ENCODE results near the gene IGF1R. TPM values are rescaled to one million over a fixed set of nuclear protein-coding genes. Genes with fewer than 3 reads are reported as not detected.

IGF1R gene
- total RNA-seq, 1 experiment from 2014 or later = 125 TPM

- TF ChIP-seq HMGXB4 (CRISPR knock-in tag; IDR thresholded peaks at IDR 0.05) = no peak
- TF ChIP-seq, protein P1, sequence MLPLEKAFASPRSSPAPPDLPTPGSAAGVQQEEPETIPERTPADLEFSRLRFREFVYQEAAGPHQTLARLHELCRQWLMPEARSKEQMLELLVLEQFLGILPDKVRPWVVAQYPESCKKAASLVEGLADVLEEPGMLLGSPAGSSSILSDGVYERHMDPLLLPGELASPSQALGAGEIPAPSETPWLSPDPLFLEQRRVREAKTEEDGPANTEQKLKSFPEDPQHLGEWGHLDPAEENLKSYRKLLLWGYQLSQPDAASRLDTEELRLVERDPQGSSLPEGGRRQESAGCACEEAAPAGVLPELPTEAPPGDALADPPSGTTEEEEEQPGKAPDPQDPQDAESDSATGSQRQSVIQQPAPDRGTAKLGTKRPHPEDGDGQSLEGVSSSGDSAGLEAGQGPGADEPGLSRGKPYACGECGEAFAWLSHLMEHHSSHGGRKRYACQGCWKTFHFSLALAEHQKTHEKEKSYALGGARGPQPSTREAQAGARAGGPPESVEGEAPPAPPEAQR (CRISPR knock-in tag; IDR thresholded peaks at IDR 0.05) = no peak
- no peak for TF ChIP-seq JAZF1 (CRISPR knock-in tag; IDR thresholded peaks at IDR 0.05)
- TF ChIP-seq, protein P2, sequence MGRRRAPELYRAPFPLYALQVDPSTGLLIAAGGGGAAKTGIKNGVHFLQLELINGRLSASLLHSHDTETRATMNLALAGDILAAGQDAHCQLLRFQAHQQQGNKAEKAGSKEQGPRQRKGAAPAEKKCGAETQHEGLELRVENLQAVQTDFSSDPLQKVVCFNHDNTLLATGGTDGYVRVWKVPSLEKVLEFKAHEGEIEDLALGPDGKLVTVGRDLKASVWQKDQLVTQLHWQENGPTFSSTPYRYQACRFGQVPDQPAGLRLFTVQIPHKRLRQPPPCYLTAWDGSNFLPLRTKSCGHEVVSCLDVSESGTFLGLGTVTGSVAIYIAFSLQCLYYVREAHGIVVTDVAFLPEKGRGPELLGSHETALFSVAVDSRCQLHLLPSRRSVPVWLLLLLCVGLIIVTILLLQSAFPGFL (CRISPR knock-in tag; IDR thresholded peaks at IDR 0.05; ENCODE audit: borderline replicate concordance) = no peak
- TF ChIP-seq SP1 (CRISPR knock-in tag; conservative IDR thresholded peaks at IDR 0.05) = no peak
- TF ChIP-seq, protein P3, sequence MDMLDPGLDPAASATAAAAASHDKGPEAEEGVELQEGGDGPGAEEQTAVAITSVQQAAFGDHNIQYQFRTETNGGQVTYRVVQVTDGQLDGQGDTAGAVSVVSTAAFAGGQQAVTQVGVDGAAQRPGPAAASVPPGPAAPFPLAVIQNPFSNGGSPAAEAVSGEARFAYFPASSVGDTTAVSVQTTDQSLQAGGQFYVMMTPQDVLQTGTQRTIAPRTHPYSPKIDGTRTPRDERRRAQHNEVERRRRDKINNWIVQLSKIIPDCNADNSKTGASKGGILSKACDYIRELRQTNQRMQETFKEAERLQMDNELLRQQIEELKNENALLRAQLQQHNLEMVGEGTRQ (CRISPR knock-in tag; IDR thresholded peaks at IDR 0.05) = no peak
- TF ChIP-seq RORB (CRISPR knock-in tag; IDR thresholded peaks at IDR 0.05) = no peak
- TF ChIP-seq NR2C2 (CRISPR knock-in tag; IDR thresholded peaks at IDR 0.05) = no peak
- TF ChIP-seq FOXJ3 (CRISPR knock-in tag; IDR thresholded peaks at IDR 0.05; ENCODE audit: borderline replicate concordance) = no peak
- TF ChIP-seq ZNF263 (CRISPR knock-in tag; IDR thresholded peaks at IDR 0.05; ENCODE audit: low read depth) = no peak
Measured at GRCh38 chr15:98745650-98746374, 97.5 kb downstream of the IGF1R start (continued).

GRCh38 chr15:98746375-98747155, 98.2 kb downstream of the IGF1R start:
- POLR2A ChIA-PET = no interaction called here
- TF ChIP-seq, protein P4, sequence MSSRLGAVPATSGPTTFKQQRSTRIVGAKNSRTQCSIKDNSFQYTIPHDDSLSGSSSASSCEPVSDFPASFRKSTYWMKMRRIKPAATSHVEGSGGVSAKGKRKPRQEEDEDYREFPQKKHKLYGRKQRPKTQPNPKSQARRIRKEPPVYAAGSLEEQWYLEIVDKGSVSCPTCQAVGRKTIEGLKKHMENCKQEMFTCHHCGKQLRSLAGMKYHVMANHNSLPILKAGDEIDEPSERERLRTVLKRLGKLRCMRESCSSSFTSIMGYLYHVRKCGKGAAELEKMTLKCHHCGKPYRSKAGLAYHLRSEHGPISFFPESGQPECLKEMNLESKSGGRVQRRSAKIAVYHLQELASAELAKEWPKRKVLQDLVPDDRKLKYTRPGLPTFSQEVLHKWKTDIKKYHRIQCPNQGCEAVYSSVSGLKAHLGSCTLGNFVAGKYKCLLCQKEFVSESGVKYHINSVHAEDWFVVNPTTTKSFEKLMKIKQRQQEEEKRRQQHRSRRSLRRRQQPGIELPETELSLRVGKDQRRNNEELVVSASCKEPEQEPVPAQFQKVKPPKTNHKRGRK (CRISPR knock-in tag; IDR thresholded peaks at IDR 0.05; ENCODE audit: borderline replicate concordance) = no peak
- TF ChIP-seq ZNF138 (CRISPR knock-in tag; conservative IDR thresholded peaks at IDR 0.05) = no peak
- H3K4me1 Mint-ChIP-seq = peaks cover 64% of the 10 kb centered on the region
- no peak overlapping the region for H3K4me3 Mint-ChIP-seq
- peak overlapping the region; percentile 68 for H3K27ac Mint-ChIP-seq
- DNase-seq (ENCODE audit: low spot score) (no peak), ATAC-seq (no peak)
- CTCF ChIA-PET = interaction anchor here (0.6 kb wide), 1 partner anchor 169 kb away, joined by 3 read pairs; no protein-coding TSS in a partner anchor
- no peaks in the 10 kb centered on the region for H3K27me3 Mint-ChIP-seq (ENCODE audit: low read depth)
- H3K9me3 Mint-ChIP-seq = no peaks in the 10 kb centered on the region
- no peaks in the 10 kb centered on the region for H3K36me3 Mint-ChIP-seq

- Mint-ChIP-seq H3K27ac (peak overlapping the region; percentile 43), H3K9me3 (no peaks in the 10 kb centered on the region), H3K4me1 (peaks cover 44% of the 10 kb centered on the region), H3K4me3 (no peak overlapping the region), H3K27me3 (ENCODE audit: low read depth) (no peaks in the 10 kb centered on the region), H3K36me3 (no peaks in the 10 kb centered on the region)
- DNase-seq (ENCODE audit: low spot score) (no peak), ATAC-seq (no peak)
- ChIA-PET POLR2A (interaction anchor here (0.6 kb wide), 1 partner anchor 76 kb away, joined by 3 read pairs; no protein-coding TSS in a partner anchor), CTCF (interaction anchor here (1.0 kb wide), 1 partner anchor 233 kb away, joined by 3 read pairs; no protein-coding TSS in a partner anchor)
- TF ChIP-seq MLX (CRISPR knock-in tag; IDR thresholded peaks at IDR 0.05) (no peak), FOXK1 (CRISPR knock-in tag; IDR thresholded peaks at IDR 0.05) (no peak), PRRX2 (CRISPR knock-in tag; IDR thresholded peaks at IDR 0.05) (no peak), AR (CRISPR knock-in tag; IDR thresholded peaks at IDR 0.05) (no peak), JUN (CRISPR knock-in tag; IDR thresholded peaks at IDR 0.05) (no peak), ZNF423 (CRISPR knock-in tag; IDR thresholded peaks at IDR 0.05) (no peak)
- TF ChIP-seq, protein P2 (CRISPR knock-in tag; IDR thresholded peaks at IDR 0.05; ENCODE audit: borderline replicate concordance) = no peak
Measured at GRCh38 chr15:98751767-98752166, 103.4 kb downstream of the IGF1R start.

Measured in WTC11 (cell line).